H1 (cell line): ENCODE data around the gene DLG1. TPM values are rescaled to one million over a fixed set of nuclear protein-coding genes. Genes with fewer than 3 reads are reported as not detected.

Experiments
- EZH2 ChIP-seq: fragments of 200-600 bp; sonication (generic); IDR thresholded peaks from 2 replicates; pipeline ENCODE4 v1.7.1; 2012; ENCODE audit warnings: low read depth, mild to moderate bottlenecking, moderate library complexity, low read length, inconsistent platforms; ENCODE audit not compliant: severe bottlenecking
- FOSL1 ChIP-seq: IDR thresholded peaks from 2 replicates; pipeline ENCODE4 v1.6.1; 2011; ENCODE audit warnings: mild to moderate bottlenecking, low read depth, low read length, moderate library complexity; ENCODE audit not compliant: insufficient read depth
- POLR2AphosphoS5 ChIP-seq: IDR thresholded peaks from 2 replicates; pipeline ENCODE4 v1.6.1; 2011; ENCODE audit warnings: low read depth, low read length
- TAF1 ChIP-seq: IDR thresholded peaks from 2 replicates; pipeline ENCODE4 v1.6.1; 2011; ENCODE audit warnings: mild to moderate bottlenecking, low read depth, low read length
- TAF7 ChIP-seq: optimal IDR thresholded peaks from 2 replicates; pipeline ENCODE3; 2011; ENCODE audit warnings: low read depth, mild to moderate bottlenecking, inconsistent platforms, low read length, moderate library complexity, borderline replicate concordance
- TEAD4 ChIP-seq: IDR thresholded peaks from 2 replicates; pipeline ENCODE4 v1.6.1; 2012; ENCODE audit warnings: low read depth, low read length, inconsistent platforms, mixed read lengths
- polyA plus RNA-seq, 7 experiments: library from polyadenylated mRNA; depleted of rRNA in 3 of 7; stranded (reverse) in 5 of 7; unstranded in 2 of 7; fragments of >200 nt in 5 of 7; fragments of 200-250 nt in 2 of 7; gene quantifications; 1 replicate in 5 of 7; 2 replicates in 1 of 7; 4 replicates in 1 of 7; pipeline versions ENCODE4 v1.2.1 to v1.2.3, GENCODE V29; 2011 to 2013; ENCODE audit warnings: missing spikeins in 2 of 7, mixed read lengths in 2 of 7
- total RNA-seq: library from RNA; stranded (reverse); fragmentation: NEBNext Ultra II Directional; extraction: Animal tissue kit (Norgen Biotek cat#: 25700); gene quantifications from 2 replicates; pipeline ENCODE4 v1.2.1, GENCODE V29; 2021
- TF ChIP-seq, protein P1 (sequence below): IDR thresholded peaks from 2 replicates; pipeline ENCODE4 v1.6.1; 2011; ENCODE audit warnings: low read length, improper control_type of control experiment
- TF ChIP-seq, protein P2 (sequence below): fragments of 300-600 bp; sonication (generic); IDR thresholded peaks from 2 replicates; pipeline ENCODE4 v1.7.1; 2012; ENCODE audit warnings: low read length, moderate library complexity, mild to moderate bottlenecking, inconsistent platforms; ENCODE audit not compliant: insufficient replicate concordance

The DLG1 gene
- total and polyA plus RNA-seq, 2 of the 8 experiments (the other 6 are each of a cell fraction or from before 2014, with no cell fraction given): 13.4 to 78.8 TPM

DNA sequence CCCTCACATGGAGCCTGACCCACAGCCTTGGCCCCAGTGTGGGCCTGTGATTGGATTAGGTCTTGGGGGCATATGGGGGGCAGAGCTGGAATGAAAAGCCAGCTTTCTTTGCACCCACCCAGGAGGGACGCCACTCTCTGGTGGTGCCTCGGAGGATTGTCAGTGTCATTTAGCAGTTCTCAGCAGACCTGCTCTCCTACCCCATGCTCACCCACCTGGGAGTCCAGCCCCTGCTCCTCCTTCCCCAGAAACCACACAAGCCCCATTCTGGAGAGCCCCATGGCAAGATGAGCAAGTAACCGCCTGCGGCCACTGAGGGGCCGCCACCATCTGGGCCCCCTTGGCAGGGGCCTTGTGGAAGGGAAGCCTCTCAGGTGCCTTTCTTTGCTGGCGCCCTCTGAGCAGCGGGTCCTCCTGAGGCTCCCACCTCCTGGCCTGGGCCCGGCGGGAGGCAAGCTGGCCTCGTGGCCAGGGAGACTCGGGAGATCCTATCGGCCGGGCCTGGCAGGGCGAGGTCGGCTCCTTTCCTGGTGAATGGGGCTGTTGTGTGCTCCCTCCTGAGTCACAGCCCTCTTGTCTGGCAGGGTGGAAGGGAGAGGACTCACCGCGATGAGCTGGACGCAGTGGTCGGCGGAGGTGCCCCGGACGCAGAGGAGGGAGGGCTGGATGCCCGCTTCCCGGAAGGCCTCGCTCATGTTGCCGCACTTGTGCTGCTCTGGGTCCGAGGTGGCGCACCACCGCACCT is 271.1 kb downstream of the DLG1 start (continued):
- TF ChIP-seq, protein P1, sequence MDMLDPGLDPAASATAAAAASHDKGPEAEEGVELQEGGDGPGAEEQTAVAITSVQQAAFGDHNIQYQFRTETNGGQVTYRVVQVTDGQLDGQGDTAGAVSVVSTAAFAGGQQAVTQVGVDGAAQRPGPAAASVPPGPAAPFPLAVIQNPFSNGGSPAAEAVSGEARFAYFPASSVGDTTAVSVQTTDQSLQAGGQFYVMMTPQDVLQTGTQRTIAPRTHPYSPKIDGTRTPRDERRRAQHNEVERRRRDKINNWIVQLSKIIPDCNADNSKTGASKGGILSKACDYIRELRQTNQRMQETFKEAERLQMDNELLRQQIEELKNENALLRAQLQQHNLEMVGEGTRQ: no peak
- TF ChIP-seq FOSL1 (no peak), POLR2AphosphoS5 (no peak), TAF1 (no peak), TAF7 (no peak), TEAD4 (no peak), EZH2 (no peak)
- TF ChIP-seq, protein P2, sequence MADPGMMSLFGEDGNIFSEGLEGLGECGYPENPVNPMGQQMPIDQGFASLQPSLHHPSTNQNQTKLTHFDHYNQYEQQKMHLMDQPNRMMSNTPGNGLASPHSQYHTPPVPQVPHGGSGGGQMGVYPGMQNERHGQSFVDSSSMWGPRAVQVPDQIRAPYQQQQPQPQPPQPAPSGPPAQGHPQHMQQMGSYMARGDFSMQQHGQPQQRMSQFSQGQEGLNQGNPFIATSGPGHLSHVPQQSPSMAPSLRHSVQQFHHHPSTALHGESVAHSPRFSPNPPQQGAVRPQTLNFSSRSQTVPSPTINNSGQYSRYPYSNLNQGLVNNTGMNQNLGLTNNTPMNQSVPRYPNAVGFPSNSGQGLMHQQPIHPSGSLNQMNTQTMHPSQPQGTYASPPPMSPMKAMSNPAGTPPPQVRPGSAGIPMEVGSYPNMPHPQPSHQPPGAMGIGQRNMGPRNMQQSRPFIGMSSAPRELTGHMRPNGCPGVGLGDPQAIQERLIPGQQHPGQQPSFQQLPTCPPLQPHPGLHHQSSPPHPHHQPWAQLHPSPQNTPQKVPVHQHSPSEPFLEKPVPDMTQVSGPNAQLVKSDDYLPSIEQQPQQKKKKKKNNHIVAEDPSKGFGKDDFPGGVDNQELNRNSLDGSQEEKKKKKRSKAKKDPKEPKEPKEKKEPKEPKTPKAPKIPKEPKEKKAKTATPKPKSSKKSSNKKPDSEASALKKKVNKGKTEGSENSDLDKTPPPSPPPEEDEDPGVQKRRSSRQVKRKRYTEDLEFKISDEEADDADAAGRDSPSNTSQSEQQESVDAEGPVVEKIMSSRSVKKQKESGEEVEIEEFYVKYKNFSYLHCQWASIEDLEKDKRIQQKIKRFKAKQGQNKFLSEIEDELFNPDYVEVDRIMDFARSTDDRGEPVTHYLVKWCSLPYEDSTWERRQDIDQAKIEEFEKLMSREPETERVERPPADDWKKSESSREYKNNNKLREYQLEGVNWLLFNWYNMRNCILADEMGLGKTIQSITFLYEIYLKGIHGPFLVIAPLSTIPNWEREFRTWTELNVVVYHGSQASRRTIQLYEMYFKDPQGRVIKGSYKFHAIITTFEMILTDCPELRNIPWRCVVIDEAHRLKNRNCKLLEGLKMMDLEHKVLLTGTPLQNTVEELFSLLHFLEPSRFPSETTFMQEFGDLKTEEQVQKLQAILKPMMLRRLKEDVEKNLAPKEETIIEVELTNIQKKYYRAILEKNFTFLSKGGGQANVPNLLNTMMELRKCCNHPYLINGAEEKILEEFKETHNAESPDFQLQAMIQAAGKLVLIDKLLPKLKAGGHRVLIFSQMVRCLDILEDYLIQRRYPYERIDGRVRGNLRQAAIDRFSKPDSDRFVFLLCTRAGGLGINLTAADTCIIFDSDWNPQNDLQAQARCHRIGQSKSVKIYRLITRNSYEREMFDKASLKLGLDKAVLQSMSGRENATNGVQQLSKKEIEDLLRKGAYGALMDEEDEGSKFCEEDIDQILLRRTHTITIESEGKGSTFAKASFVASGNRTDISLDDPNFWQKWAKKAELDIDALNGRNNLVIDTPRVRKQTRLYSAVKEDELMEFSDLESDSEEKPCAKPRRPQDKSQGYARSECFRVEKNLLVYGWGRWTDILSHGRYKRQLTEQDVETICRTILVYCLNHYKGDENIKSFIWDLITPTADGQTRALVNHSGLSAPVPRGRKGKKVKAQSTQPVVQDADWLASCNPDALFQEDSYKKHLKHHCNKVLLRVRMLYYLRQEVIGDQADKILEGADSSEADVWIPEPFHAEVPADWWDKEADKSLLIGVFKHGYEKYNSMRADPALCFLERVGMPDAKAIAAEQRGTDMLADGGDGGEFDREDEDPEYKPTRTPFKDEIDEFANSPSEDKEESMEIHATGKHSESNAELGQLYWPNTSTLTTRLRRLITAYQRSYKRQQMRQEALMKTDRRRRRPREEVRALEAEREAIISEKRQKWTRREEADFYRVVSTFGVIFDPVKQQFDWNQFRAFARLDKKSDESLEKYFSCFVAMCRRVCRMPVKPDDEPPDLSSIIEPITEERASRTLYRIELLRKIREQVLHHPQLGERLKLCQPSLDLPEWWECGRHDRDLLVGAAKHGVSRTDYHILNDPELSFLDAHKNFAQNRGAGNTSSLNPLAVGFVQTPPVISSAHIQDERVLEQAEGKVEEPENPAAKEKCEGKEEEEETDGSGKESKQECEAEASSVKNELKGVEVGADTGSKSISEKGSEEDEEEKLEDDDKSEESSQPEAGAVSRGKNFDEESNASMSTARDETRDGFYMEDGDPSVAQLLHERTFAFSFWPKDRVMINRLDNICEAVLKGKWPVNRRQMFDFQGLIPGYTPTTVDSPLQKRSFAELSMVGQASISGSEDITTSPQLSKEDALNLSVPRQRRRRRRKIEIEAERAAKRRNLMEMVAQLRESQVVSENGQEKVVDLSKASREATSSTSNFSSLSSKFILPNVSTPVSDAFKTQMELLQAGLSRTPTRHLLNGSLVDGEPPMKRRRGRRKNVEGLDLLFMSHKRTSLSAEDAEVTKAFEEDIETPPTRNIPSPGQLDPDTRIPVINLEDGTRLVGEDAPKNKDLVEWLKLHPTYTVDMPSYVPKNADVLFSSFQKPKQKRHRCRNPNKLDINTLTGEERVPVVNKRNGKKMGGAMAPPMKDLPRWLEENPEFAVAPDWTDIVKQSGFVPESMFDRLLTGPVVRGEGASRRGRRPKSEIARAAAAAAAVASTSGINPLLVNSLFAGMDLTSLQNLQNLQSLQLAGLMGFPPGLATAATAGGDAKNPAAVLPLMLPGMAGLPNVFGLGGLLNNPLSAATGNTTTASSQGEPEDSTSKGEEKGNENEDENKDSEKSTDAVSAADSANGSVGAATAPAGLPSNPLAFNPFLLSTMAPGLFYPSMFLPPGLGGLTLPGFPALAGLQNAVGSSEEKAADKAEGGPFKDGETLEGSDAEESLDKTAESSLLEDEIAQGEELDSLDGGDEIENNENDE: no peak
- TF ChIP-seq, all 59 proteins: peak for 0
